ENCODE measurements around the gene SPATA13.
A peak's percentile ranks its signal among the peaks of the same experiment; 100 is the strongest.
"Not testable (repeated sequence)": the region's sequence is repeated elsewhere in the genome, so short reads cannot be mapped to it uniquely, and the experiment has no call there.

The SPATA13 gene

DNA sequence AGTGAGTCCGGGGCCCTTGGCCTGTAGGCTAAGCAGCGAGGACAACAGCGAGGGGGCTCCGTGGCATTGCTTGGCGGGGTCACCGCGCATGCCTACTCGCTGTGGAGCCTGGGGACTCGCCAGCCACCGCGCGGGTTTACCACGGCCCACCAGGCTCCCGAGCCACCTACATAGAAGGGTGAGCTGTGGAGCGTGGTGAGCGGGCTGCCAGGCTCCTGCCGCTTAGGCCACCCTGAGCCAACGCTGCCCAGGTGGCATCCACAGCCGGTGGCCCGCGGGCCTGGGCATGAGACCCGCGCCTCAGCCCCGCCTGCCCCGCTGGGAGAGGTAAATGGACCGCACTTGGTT, 180.1 kb downstream of the SPATA13 start:
- no peak for DNase-seq (ENCODE audit: low read depth)
- TF ChIP-seq, protein P1, sequence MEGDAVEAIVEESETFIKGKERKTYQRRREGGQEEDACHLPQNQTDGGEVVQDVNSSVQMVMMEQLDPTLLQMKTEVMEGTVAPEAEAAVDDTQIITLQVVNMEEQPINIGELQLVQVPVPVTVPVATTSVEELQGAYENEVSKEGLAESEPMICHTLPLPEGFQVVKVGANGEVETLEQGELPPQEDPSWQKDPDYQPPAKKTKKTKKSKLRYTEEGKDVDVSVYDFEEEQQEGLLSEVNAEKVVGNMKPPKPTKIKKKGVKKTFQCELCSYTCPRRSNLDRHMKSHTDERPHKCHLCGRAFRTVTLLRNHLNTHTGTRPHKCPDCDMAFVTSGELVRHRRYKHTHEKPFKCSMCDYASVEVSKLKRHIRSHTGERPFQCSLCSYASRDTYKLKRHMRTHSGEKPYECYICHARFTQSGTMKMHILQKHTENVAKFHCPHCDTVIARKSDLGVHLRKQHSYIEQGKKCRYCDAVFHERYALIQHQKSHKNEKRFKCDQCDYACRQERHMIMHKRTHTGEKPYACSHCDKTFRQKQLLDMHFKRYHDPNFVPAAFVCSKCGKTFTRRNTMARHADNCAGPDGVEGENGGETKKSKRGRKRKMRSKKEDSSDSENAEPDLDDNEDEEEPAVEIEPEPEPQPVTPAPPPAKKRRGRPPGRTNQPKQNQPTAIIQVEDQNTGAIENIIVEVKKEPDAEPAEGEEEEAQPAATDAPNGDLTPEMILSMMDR (IDR thresholded peaks at IDR 0.05; ENCODE audit: control insufficient read depth, extremely low read depth, insufficient read depth) = no peak

DNA sequence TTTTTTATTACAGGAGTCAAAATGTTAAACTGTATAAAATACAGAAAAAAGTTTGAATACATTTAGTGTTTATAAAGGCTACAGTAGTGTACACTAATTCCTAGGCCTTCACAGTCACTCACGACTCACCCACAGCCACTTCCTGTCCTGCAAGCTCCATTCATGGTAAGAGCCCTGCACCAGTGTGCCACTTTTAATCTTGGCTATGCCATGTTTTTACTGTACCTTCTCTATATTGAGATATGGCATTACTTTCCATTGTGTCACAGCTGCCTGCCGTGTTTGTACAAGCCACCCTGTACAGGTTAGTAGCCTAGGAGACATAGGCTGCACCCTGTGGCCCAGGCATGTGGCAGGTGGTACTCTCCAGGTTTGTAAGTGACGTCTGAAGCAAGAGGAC, 180.9 kb downstream of the SPATA13 start:
- H3K4me3 ChIP-seq (ENCODE audit: low read depth, low read length) = no peak overlapping the region
- TF ChIP-seq, protein P1 (IDR thresholded peaks at IDR 0.05; ENCODE audit: control insufficient read depth, extremely low read depth, insufficient read depth) = no peak
- no peak for DNase-seq (ENCODE audit: low read depth)

More for the DNA sequence above, 180.1 kb downstream of the SPATA13 start:
- no peak overlapping the region for H3K4me3 ChIP-seq (ENCODE audit: low read depth, low read length)

DNA sequence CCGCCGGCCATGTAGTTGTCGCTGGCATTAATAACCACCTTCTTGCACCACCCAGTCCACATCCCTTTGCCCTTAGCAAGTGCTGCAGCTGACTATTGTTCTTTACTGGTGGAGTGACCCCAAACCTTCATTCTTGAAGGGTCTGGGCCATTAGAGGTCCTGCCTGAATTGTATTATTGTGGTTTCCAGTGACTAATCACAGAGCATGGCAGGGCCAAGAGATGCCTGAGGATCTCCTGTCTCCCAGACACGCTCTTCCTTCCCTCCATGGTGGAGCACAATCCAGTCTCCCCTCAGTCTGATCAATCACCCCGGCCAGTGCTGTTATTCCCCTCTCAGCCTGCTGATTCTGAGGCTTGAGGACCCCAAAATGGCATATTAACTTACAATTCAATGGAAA, 187.9 kb downstream of the SPATA13 start:
- TF ChIP-seq, protein P1 (IDR thresholded peaks at IDR 0.05; ENCODE audit: control insufficient read depth, extremely low read depth, insufficient read depth) = no peak
- no peak overlapping the region for H3K4me3 ChIP-seq (ENCODE audit: low read depth, low read length)
- DNase-seq (ENCODE audit: low read depth) = no peak

DNA sequence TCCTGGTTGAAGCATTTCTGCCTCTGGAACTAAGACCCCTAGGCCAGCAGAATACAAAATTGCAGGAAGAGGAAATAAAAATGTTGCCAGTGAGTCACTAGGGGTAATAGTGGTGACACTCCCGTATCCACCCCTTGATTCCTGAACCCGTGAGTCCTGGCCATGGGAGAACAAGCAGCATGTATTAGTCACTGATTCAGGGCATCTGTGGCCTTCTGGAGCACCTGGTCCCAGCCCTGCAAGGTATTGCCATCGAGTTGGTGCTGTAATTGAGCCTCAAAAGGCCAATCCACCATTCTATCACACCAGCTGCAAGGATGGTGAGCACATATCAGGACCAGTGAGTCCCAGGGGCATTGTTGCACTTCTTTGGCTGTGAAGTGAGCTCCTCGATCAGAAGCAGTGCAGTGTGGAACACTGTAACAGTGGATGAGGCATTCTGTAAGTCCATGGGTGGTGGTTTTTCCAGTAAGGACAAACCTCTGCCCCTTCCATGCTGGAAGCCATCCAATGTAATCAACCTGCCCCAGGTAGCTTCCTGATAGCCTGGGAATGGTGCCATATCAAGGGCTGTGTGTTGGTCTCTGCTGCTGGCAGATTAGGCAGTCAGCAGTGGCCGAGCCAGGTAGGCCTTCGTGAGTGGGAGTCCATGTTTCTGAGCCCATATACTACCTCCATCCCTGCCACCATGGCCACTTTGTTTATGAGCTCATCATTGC, 188.4 kb downstream of the SPATA13 start:
- TF ChIP-seq, protein P1 (IDR thresholded peaks at IDR 0.05; ENCODE audit: control insufficient read depth, extremely low read depth, insufficient read depth) = no peak
- peak; percentile 96 for DNase-seq (ENCODE audit: low read depth)
- H3K4me3 ChIP-seq (ENCODE audit: low read depth, low read length) = no peak overlapping the region

DNA sequence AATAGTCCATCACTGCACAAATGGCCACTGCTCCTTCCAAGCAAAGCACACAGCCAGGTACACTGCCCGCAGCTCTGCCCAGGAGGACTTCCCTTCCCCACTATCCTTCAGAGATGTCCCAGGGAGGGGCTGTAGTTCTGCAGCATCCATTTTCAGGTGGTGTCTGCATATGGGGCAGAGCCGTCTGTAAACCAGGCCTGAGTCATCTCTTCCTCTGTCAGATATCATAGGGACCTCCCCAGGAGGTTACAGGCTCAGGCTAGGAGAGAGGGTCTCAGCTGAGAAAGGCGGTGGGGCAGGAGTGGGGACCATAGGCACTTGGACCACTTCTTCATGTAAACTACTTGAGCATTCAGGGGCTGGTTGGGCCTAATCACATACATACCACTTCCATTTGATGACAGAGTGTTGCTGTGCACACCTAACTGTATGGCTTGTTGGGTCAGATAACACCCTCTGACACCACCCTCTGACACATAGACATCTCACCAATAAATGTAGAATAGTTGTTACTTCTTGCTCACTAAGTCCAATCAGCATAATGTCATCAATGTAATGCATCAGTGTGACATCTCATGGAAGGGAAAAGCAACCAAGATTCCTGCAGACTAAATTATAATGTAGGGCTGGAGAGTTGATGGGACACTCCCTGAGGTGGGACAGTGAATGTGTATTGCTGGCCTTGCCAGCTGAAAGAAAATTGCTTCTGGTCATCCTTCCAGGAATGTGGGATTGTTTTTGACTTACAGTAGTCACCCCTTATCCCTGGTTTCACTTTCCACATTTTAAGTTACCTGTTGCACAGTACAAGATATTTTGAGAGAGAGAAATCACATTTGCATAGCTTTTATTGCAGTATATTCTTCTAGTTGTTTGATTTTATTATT, 189.5 kb downstream of the SPATA13 start:
- DNase-seq (ENCODE audit: low read depth); H3K4me3 ChIP-seq (ENCODE audit: low read depth, low read length): not testable (repeated sequence)

DNA sequence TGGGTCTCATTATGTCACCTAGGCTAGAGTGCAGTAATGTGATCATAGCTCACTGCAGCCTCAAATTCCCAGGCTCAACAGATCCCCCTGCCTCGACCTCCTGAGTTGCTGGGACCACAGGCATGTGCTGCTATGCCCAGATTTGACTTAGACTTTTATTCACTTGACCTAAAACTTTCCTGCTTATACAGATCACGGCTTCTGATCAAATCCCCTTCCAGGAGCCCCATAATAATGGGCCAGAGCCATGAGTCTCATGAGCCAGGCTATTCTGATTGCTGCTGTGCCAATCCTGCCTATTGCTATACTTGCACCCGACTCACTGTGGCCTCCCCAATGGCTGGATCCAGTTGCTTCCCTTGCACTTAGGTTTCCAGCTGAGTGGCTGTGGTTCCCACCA, 190.9 kb downstream of the SPATA13 start:
- no peak overlapping the region for H3K4me3 ChIP-seq (ENCODE audit: low read depth, low read length)
- no peak for DNase-seq (ENCODE audit: low read depth)
- TF ChIP-seq, protein P1 (IDR thresholded peaks at IDR 0.05; ENCODE audit: control insufficient read depth, extremely low read depth, insufficient read depth) = no peak

DNA sequence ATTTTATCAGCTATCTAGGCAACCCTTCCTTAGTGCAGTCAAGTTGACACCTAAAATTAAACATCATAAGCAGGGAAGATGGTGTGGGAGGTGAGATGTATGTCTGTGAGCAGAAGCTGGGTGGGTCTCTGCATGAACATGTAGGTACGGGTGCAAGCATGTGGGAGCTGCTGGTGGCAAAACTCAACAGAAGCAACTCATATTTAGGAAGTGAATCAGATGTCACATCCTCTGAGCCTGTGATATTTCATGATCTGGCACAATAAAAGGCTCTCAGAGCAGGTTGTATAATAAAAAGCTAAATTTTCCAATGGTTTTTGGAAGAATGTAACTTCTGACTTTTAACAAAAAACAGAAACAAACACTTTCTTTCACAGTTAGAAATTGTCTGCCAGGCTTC, 193.2 kb downstream of the SPATA13 start:
- TF ChIP-seq, protein P1 (IDR thresholded peaks at IDR 0.05; ENCODE audit: control insufficient read depth, extremely low read depth, insufficient read depth) = no peak

More for the DNA sequence above, 193.2 kb downstream of the SPATA13 start:
- no peak for DNase-seq (ENCODE audit: low read depth)
- H3K4me3 ChIP-seq (ENCODE audit: low read depth, low read length) = no peak overlapping the region
